SU-DHL-6 (cell line): Measurements from ENCODE around the gene BRD9.
"Not testable (repeated sequence)": the region's sequence is repeated elsewhere in the genome, so short reads cannot be mapped to it uniquely, and the experiment has no call there.

Experiments used
- CTCF ChIP-seq: fragments of 200-600 bp; sonication (generic); IDR thresholded peaks from one replicate; pipeline ENCODE4 v1.5.1; 2017; ENCODE audit warnings: antibody characterized with exemption, mild to moderate bottlenecking, low read length, moderate library complexity; ENCODE audit not compliant: insufficient read depth, poor library complexity, severe bottlenecking
- EZH2phosphoT487 ChIP-seq: fragments of 200-600 bp; sonication (generic), shearing (Covaris generic); conservative IDR thresholded peaks from 2 replicates; pipeline ENCODE4 v1.6.1; 2018; ENCODE audit warnings: mild to moderate bottlenecking, antibody characterized with exemption, low read length, moderate library complexity, mixed read lengths

GRCh38 chr5:843371-843770, 49.2 kb downstream of the BRD9 start:
- TF ChIP-seq EZH2phosphoT487, CTCF: not testable (repeated sequence)
